ENCODE results near the gene CCDC63. TPM values are rescaled to one million over a fixed set of nuclear protein-coding genes. Genes with fewer than 3 reads are reported as not detected.

Gene CCDC63
- polyA plus RNA-seq, 1 donor: not detected

- Histone ChIP-seq H3K9me3 (ENCODE audit: control insufficient read depth, low read depth, low read length) (no peaks in the 10 kb centered on the region), H3K4me1 (ENCODE audit: control insufficient read depth, insufficient read depth, low read length) (no peaks in the 10 kb centered on the region)
- WGBS (ENCODE audit: insufficient coverage, low lambda C conversion rate): no CpG with 5 or more reads among the region's 3 CpGs
Observed at GRCh38 chr12:110906083-110906482, 59.3 kb downstream of the CCDC63 start.

GRCh38 chr12:110906516-110906915 lies 59.7 kb downstream of the CCDC63 start:
- Histone ChIP-seq H3K36me3 (ENCODE audit: control insufficient read depth, insufficient read depth, low read length) (no peaks in the 10 kb centered on the region), H3K4me3 (ENCODE audit: low read length) (no peak overlapping the region), H3K27ac (ENCODE audit: low read length) (no peak overlapping the region), H3K27me3 (ENCODE audit: control insufficient read depth, insufficient read depth, low read length) (no peaks in the 10 kb centered on the region), H3K9me3 (ENCODE audit: control insufficient read depth, low read depth, low read length) (no peaks in the 10 kb centered on the region), H3K4me1 (ENCODE audit: control insufficient read depth, insufficient read depth, low read length) (no peaks in the 10 kb centered on the region)
- no peak for DNase-seq
- WGBS (ENCODE audit: insufficient coverage, low lambda C conversion rate): no CpG with 5 or more reads among the region's 5 CpGs

More at GRCh38 chr12:110906083-110906482, 59.3 kb downstream of the CCDC63 start:
- Histone ChIP-seq H3K27me3 (ENCODE audit: control insufficient read depth, insufficient read depth, low read length) (no peaks in the 10 kb centered on the region), H3K4me3 (ENCODE audit: low read length) (no peak overlapping the region), H3K27ac (ENCODE audit: low read length) (no peak overlapping the region), H3K36me3 (ENCODE audit: control insufficient read depth, insufficient read depth, low read length) (no peaks in the 10 kb centered on the region)
- no peak for DNase-seq

- DNase-seq: no peak
- Histone ChIP-seq H3K9me3 (ENCODE audit: control insufficient read depth, low read depth, low read length) (no peaks in the 10 kb centered on the region), H3K4me3 (ENCODE audit: low read length) (no peak overlapping the region), H3K27me3 (ENCODE audit: control insufficient read depth, insufficient read depth, low read length) (no peaks in the 10 kb centered on the region), H3K27ac (ENCODE audit: low read length) (no peak overlapping the region), H3K4me1 (ENCODE audit: control insufficient read depth, insufficient read depth, low read length) (no peaks in the 10 kb centered on the region), H3K36me3 (ENCODE audit: control insufficient read depth, insufficient read depth, low read length) (no peaks in the 10 kb centered on the region)
- WGBS (ENCODE audit: insufficient coverage, low lambda C conversion rate): no CpG with 5 or more reads among the region's 4 CpGs
Observed at GRCh38 chr12:110906985-110907384, 60.2 kb downstream of the CCDC63 start.

- no peaks in the 10 kb centered on the region for H3K36me3 ChIP-seq (ENCODE audit: control insufficient read depth, insufficient read depth, low read length)
- no peak overlapping the region for H3K4me3 ChIP-seq (ENCODE audit: low read length)
- no peak for DNase-seq
- H3K9me3 ChIP-seq (ENCODE audit: control insufficient read depth, low read depth, low read length): no peaks in the 10 kb centered on the region
- no peaks in the 10 kb centered on the region for H3K4me1 ChIP-seq (ENCODE audit: control insufficient read depth, insufficient read depth, low read length)
- WGBS (ENCODE audit: insufficient coverage, low lambda C conversion rate): no CpG with 5 or more reads among the region's 8 CpGs
- no peaks in the 10 kb centered on the region for H3K27me3 ChIP-seq (ENCODE audit: control insufficient read depth, insufficient read depth, low read length)
- no peak overlapping the region for H3K27ac ChIP-seq (ENCODE audit: low read length)
Observed at GRCh38 chr12:110907583-110907982, 60.8 kb downstream of the CCDC63 start.

- DNase-seq: no peak
- Histone ChIP-seq H3K4me1 (ENCODE audit: control insufficient read depth, insufficient read depth, low read length) (no peaks in the 10 kb centered on the region), H3K27me3 (ENCODE audit: control insufficient read depth, insufficient read depth, low read length) (no peaks in the 10 kb centered on the region), H3K27ac (ENCODE audit: low read length) (no peak overlapping the region), H3K9me3 (ENCODE audit: control insufficient read depth, low read depth, low read length) (no peaks in the 10 kb centered on the region), H3K4me3 (ENCODE audit: low read length) (no peak overlapping the region), H3K36me3 (ENCODE audit: control insufficient read depth, insufficient read depth, low read length) (no peaks in the 10 kb centered on the region)
- WGBS (ENCODE audit: insufficient coverage, low lambda C conversion rate): no CpG with 5 or more reads among the region's 14 CpGs
Observed at GRCh38 chr12:110908377-110909152, 61.8 kb downstream of the CCDC63 start.

- H3K27ac ChIP-seq (ENCODE audit: low read length): no peak overlapping the region
- no CpG with 5 or more reads among the region's 6 CpGs for WGBS (ENCODE audit: insufficient coverage, low lambda C conversion rate)
- no peak for DNase-seq
Observed at GRCh38 chr12:110912263-110912662, 65.5 kb downstream of the CCDC63 start.

GRCh38 chr12:110913119-110914056 lies 66.6 kb downstream of the CCDC63 start:
- no CpG with 5 or more reads among the region's 14 CpGs for WGBS (ENCODE audit: insufficient coverage, low lambda C conversion rate)
- no peaks in the 10 kb centered on the region for H3K4me1 ChIP-seq (ENCODE audit: control insufficient read depth, insufficient read depth, low read length)
- H3K4me3 ChIP-seq (ENCODE audit: low read length): no peak overlapping the region
- no peaks in the 10 kb centered on the region for H3K27me3 ChIP-seq (ENCODE audit: control insufficient read depth, insufficient read depth, low read length)
- no peak overlapping the region for H3K27ac ChIP-seq (ENCODE audit: low read length)
- no peaks in the 10 kb centered on the region for H3K36me3 ChIP-seq (ENCODE audit: control insufficient read depth, insufficient read depth, low read length)
- H3K9me3 ChIP-seq (ENCODE audit: control insufficient read depth, low read depth, low read length): no peaks in the 10 kb centered on the region
- DNase-seq: no peak

More at GRCh38 chr12:110912263-110912662, 65.5 kb downstream of the CCDC63 start:
- Histone ChIP-seq H3K4me1 (ENCODE audit: control insufficient read depth, insufficient read depth, low read length) (no peaks in the 10 kb centered on the region), H3K9me3 (ENCODE audit: control insufficient read depth, low read depth, low read length) (no peaks in the 10 kb centered on the region), H3K36me3 (ENCODE audit: control insufficient read depth, insufficient read depth, low read length) (no peaks in the 10 kb centered on the region), H3K4me3 (ENCODE audit: low read length) (no peak overlapping the region), H3K27me3 (ENCODE audit: control insufficient read depth, insufficient read depth, low read length) (no peaks in the 10 kb centered on the region)

- Histone ChIP-seq H3K4me1 (ENCODE audit: control insufficient read depth, insufficient read depth, low read length) (no peaks in the 10 kb centered on the region), H3K9me3 (ENCODE audit: control insufficient read depth, low read depth, low read length) (no peaks in the 10 kb centered on the region), H3K36me3 (ENCODE audit: control insufficient read depth, insufficient read depth, low read length) (no peaks in the 10 kb centered on the region), H3K27ac (ENCODE audit: low read length) (no peak overlapping the region), H3K4me3 (ENCODE audit: low read length) (no peak overlapping the region), H3K27me3 (ENCODE audit: control insufficient read depth, insufficient read depth, low read length) (no peaks in the 10 kb centered on the region)
- 100% methylated on average over 1 of the region's 3 CpGs for WGBS (ENCODE audit: insufficient coverage, low lambda C conversion rate)
- no peak for DNase-seq
Observed at GRCh38 chr12:110916295-110916875, 69.6 kb downstream of the CCDC63 start.

- DNase-seq: no peak
- Histone ChIP-seq H3K27ac (ENCODE audit: low read length) (no peak overlapping the region), H3K4me3 (ENCODE audit: low read length) (no peak overlapping the region), H3K27me3 (ENCODE audit: control insufficient read depth, insufficient read depth, low read length) (no peaks in the 10 kb centered on the region), H3K4me1 (ENCODE audit: control insufficient read depth, insufficient read depth, low read length) (no peaks in the 10 kb centered on the region), H3K9me3 (ENCODE audit: control insufficient read depth, low read depth, low read length) (no peaks in the 10 kb centered on the region), H3K36me3 (ENCODE audit: control insufficient read depth, insufficient read depth, low read length) (no peaks in the 10 kb centered on the region)
- no CpG with 5 or more reads among the region's 5 CpGs for WGBS (ENCODE audit: insufficient coverage, low lambda C conversion rate)
Observed at GRCh38 chr12:110917467-110917866, 70.7 kb downstream of the CCDC63 start.

- H3K27ac ChIP-seq (ENCODE audit: low read length): no peak overlapping the region
- H3K36me3 ChIP-seq (ENCODE audit: control insufficient read depth, insufficient read depth, low read length): no peaks in the 10 kb centered on the region
- no peaks in the 10 kb centered on the region for H3K27me3 ChIP-seq (ENCODE audit: control insufficient read depth, insufficient read depth, low read length)
- 96% methylated on average over 3 of the region's 7 CpGs for WGBS (ENCODE audit: insufficient coverage, low lambda C conversion rate)
- no peak for DNase-seq
- H3K4me1 ChIP-seq (ENCODE audit: control insufficient read depth, insufficient read depth, low read length): no peaks in the 10 kb centered on the region
- H3K4me3 ChIP-seq (ENCODE audit: low read length): no peak overlapping the region
- no peaks in the 10 kb centered on the region for H3K9me3 ChIP-seq (ENCODE audit: control insufficient read depth, low read depth, low read length)
Observed at GRCh38 chr12:110917961-110918360, 71.2 kb downstream of the CCDC63 start.
